H1 (cell line): ENCODE measurements around the gene ACVR2B.

Source experiments
- ASH2L ChIP-seq: fragments of 200-600, 300-600 bp; sonication (generic); IDR thresholded peaks from one replicate; pipeline ENCODE4 v1.7.1; 2017; ENCODE audit warnings: low read length
- BRCA1 ChIP-seq: IDR thresholded peaks from 2 replicates; pipeline ENCODE4 v1.6.1; 2012; ENCODE audit warnings: low read depth, low read length, improper control_type of control experiment
- CTCF ChIP-seq, 3 experiments: IDR thresholded peaks; 1 replicate in 2 of 3; 2 replicates in 1 of 3; pipeline versions ENCODE4 v1.5.1 to v1.6.1; 2011; ENCODE audit warnings: low read length in 3 of 3, mild to moderate bottlenecking in 3 of 3, inconsistent platforms in 2 of 3, low read depth in 1 of 3, moderate library complexity in 1 of 3; ENCODE audit not compliant: insufficient read depth in 1 of 3; ENCODE audit errors: control extremely low read depth in 1 of 3
- EGR1 ChIP-seq: IDR thresholded peaks from 2 replicates; pipeline ENCODE4 v1.6.1; 2011; ENCODE audit warnings: low read depth, low read length, borderline replicate concordance
- GABPA ChIP-seq: IDR thresholded peaks from 2 replicates; pipeline ENCODE4 v1.6.1; 2011; ENCODE audit warnings: mild to moderate bottlenecking, low read length, moderate library complexity, borderline replicate concordance; ENCODE audit not compliant: insufficient read depth
- MAX ChIP-seq: IDR thresholded peaks from 2 replicates; pipeline ENCODE4 v1.6.1; 2012; ENCODE audit warnings: inconsistent platforms
- NANOG ChIP-seq: IDR thresholded peaks from 2 replicates; pipeline ENCODE4 v1.6.1; 2011; ENCODE audit warnings: low read length, low read depth, mild to moderate bottlenecking, inconsistent platforms; ENCODE audit not compliant: insufficient read depth, poor library complexity, severe bottlenecking
- POLR2A ChIP-seq, 2 experiments: IDR thresholded peaks; 1 replicate in 1 of 2; 2 replicates in 1 of 2; pipeline ENCODE4 v1.6.1; 2011; ENCODE audit warnings: low read depth in 2 of 2, low read length in 2 of 2, mild to moderate bottlenecking in 2 of 2; ENCODE audit errors: control extremely low read depth in 1 of 2
- RAD21 ChIP-seq, 2 experiments: IDR thresholded peaks in 1 of 2; conservative IDR thresholded peaks in 1 of 2; 2 replicates each; pipeline ENCODE4 v1.6.1; 2011; ENCODE audit warnings: low read depth in 2 of 2, low read length in 2 of 2, improper control_type of control experiment in 1 of 2, inconsistent platforms in 1 of 2, mild to moderate bottlenecking in 1 of 2, moderate library complexity in 1 of 2
- SP1 ChIP-seq: IDR thresholded peaks from 2 replicates; pipeline ENCODE4 v1.6.1; 2011; ENCODE audit warnings: low read depth, low read length

GRCh38 chr3:38532529-38532928, 78.8 kb downstream of the ACVR2B start:
- TF ChIP-seq GABPA (no peak), EGR1 (no peak), CTCF (IDR thresholded peaks at IDR 0.05; ENCODE audit: control extremely low read depth in 1 of 3, insufficient read depth in 1 of 3, low read depth in 1 of 3, low read length in 3 of 3) (no peak), ASH2L (no peak), POLR2A (IDR thresholded peaks at IDR 0.05; ENCODE audit: control extremely low read depth in 1 of 2, low read depth in 2 of 2, low read length in 2 of 2) (no peak), MAX (no peak), RAD21 (IDR thresholded peaks at IDR 0.05 in 1 of 2, conservative IDR thresholded peaks at IDR 0.05 in 1 of 2; ENCODE audit: low read depth in 2 of 2, low read length in 2 of 2) (no peak), SP1 (no peak), BRCA1 (no peak), NANOG (no peak)
